Renal cortex interstitium (tissue), 11 donors: ENCODE results near the gene CFB. TPM values are rescaled to one million over a fixed set of nuclear protein-coding genes. Genes with fewer than 3 reads are reported as not detected.
A peak's percentile ranks its signal among the peaks of the same experiment; 100 is the strongest.
"Not testable (repeated sequence)": the region's sequence is repeated elsewhere in the genome, so short reads cannot be mapped to it uniquely, and the experiment has no call there.

Experiments used
- DNase-seq, 11 donors: peaks; one replicate each; pipeline ENCODE4 v3.0.0-alpha.2; 2013; ENCODE audit warnings: low read depth in 9 of 11, low spot score in 4 of 11; ENCODE audit errors: extremely low read depth in 1 of 11
- polyA plus RNA-seq, 3 donors: library from polyadenylated mRNA; unstranded; fragments of 120-200 nt; gene quantifications; one replicate each; pipeline ENCODE4 v1.2.1, GENCODE V29; 2013; ENCODE audit not compliant: insufficient read length in 3 of 3

Gene CFB
- polyA plus RNA-seq, 3 donors = 5.2 to 8.7 (median 6.6) TPM

GRCh38 chr6:31907158-31907813, 38.6 kb upstream of the CFB start:
- DNase-seq = peak in 2 of 11 donors; percentile 15 to 27

GRCh38 chr6:31908255-31908654, 37.6 kb upstream of the CFB start:
- not testable (repeated sequence) for DNase-seq

- no peak for DNase-seq
Observed at GRCh38 chr6:31908791-31909190, 37.1 kb upstream of the CFB start.

- DNase-seq = not testable (repeated sequence)
Observed at GRCh38 chr6:31909298-31909697, 36.6 kb upstream of the CFB start.

- no peak for DNase-seq
Observed at GRCh38 chr6:31911826-31912585, 33.9 kb upstream of the CFB start.

GRCh38 chr6:31915351-31915750, 30.5 kb upstream of the CFB start:
- no peak for DNase-seq

- DNase-seq = no peak
Observed at GRCh38 chr6:31915756-31916155, 30.1 kb upstream of the CFB start.

GRCh38 chr6:31918069-31918720, 27.7 kb upstream of the CFB start:
- DNase-seq = no peak

- no peak for DNase-seq
Observed at GRCh38 chr6:31919624-31920303, 26.1 kb upstream of the CFB start.

GRCh38 chr6:31920811-31921210, 25.1 kb upstream of the CFB start:
- no peak for DNase-seq

- DNase-seq = no peak
Observed at GRCh38 chr6:31922942-31923341, 23.0 kb upstream of the CFB start.

- no peak for DNase-seq
Observed at GRCh38 chr6:31927242-31927862, 18.5 kb upstream of the CFB start, which contains the start of gene C2. Gene C2 (plus strand): TSS chr6:31927717. CDS start chr6:31927753, 36 bp downstream.

- DNase-seq = no peak
Observed at GRCh38 chr6:31927863-31928671, 17.8 kb upstream of the CFB start.

- no peak for DNase-seq
Observed at GRCh38 chr6:31928672-31928939, 17.3 kb upstream of the CFB start.

- no peak for DNase-seq
Observed at GRCh38 chr6:31930962-31931361, 14.9 kb upstream of the CFB start.

GRCh38 chr6:31932137-31932536, 13.8 kb upstream of the CFB start:
- DNase-seq = not testable (repeated sequence)

- no peak for DNase-seq
Observed at GRCh38 chr6:31933537-31933936, 12.4 kb upstream of the CFB start.

GRCh38 chr6:31935021-31935420, 10.9 kb upstream of the CFB start:
- DNase-seq = no peak

GRCh38 chr6:31935823-31936222, 10.1 kb upstream of the CFB start:
- DNase-seq = no peak
